Osteoblast (primary cell): ENCODE measurements around the gene CELF4. TPM values are rescaled to one million over a fixed set of nuclear protein-coding genes. Genes with fewer than 3 reads are reported as not detected.
A peak's percentile ranks its signal among the peaks of the same experiment; 100 is the strongest.

Experiments used
- DNase-seq: peaks from one replicate; pipeline ENCODE4 v3.0.0; 2011; ENCODE audit warnings: low spot score, mixed read lengths; ENCODE audit not compliant: insufficient read length; ENCODE audit errors: missing footprints
- H2AFZ ChIP-seq: 2 replicates; pipeline ENCODE4 v1.6.0; 2011; ENCODE audit warnings: mild to moderate bottlenecking, low read length
- H3K27ac ChIP-seq: 2 replicates; pipeline ENCODE4 v1.5.1; 2011; ENCODE audit warnings: mild to moderate bottlenecking, low read depth, low read length, moderate library complexity
- H3K27me3 ChIP-seq: 2 replicates; pipeline ENCODE4 v1.6.0; 2012; ENCODE audit warnings: mild to moderate bottlenecking, control low read depth, inconsistent platforms, low read length, moderate library complexity; ENCODE audit not compliant: insufficient read depth
- H3K36me3 ChIP-seq: 2 replicates; pipeline ENCODE4 v1.5.1; 2011; ENCODE audit warnings: mild to moderate bottlenecking, low read length, control low read depth, moderate library complexity; ENCODE audit not compliant: insufficient read depth
- H3K4me1 ChIP-seq: 2 replicates; pipeline ENCODE4 v1.5.1; 2011; ENCODE audit warnings: mild to moderate bottlenecking, low read length, control low read depth, moderate library complexity; ENCODE audit not compliant: insufficient read depth
- H3K4me2 ChIP-seq: 2 replicates; pipeline ENCODE4 v1.6.0; 2011; ENCODE audit warnings: mild to moderate bottlenecking, low read length; ENCODE audit not compliant: insufficient read depth
- H3K4me3 ChIP-seq: fragments of 200-600 bp; sonication (generic); 3 replicates; pipeline ENCODE4 v1.5.1; 2012; ENCODE audit warnings: mild to moderate bottlenecking, low read length, inconsistent platforms; ENCODE audit not compliant: insufficient read depth
- H3K79me2 ChIP-seq: 2 replicates; pipeline ENCODE4 v1.6.0; 2012; ENCODE audit warnings: mild to moderate bottlenecking, low read length, control low read depth, inconsistent platforms; ENCODE audit not compliant: insufficient read depth
- H3K9me3 ChIP-seq: 2 replicates; pipeline ENCODE4 v1.5.1; 2011; ENCODE audit warnings: low read depth, low read length, control low read depth
- H4K20me1 ChIP-seq: 2 replicates; pipeline ENCODE4 v1.6.0; 2012; ENCODE audit warnings: mild to moderate bottlenecking, low read length, control low read depth; ENCODE audit not compliant: insufficient read depth
- total RNA-seq: library from RNA; depleted of rRNA; stranded (reverse); fragments of >200 nt; gene quantifications from 2 replicates; pipeline ENCODE4 v1.2.3, GENCODE V29; 2012
- TF ChIP-seq, protein P1 (sequence below): IDR thresholded peaks from 2 replicates; pipeline ENCODE4 v1.5.1; 2011; ENCODE audit warnings: mild to moderate bottlenecking, low read depth, low read length, moderate library complexity; ENCODE audit errors: extremely low read depth

CELF4 gene
- total RNA-seq, 1 donor, result not detected

DNA sequence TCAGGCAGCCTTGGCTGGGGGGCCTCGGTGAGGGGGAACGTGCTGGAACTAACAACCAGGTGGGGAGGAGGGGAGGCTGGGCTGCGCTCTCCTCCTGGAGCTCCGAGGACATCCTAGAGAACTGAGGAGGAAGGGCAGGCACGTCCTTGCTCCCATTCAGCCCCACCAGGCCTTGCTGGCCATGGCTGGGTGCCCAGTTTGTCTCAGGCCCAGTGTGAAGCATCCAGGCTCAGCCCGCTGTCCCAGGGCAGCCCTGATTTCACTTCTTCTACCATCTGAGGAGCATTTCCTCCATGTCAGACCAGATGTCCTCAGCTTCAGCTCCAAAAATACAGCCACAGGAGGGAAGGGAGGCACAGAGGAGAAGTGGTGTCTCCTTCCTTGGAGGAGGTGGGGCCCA, 125.4 kb downstream of the CELF4 start:
- H4K20me1 ChIP-seq, result no peaks in the 10 kb centered on the region
- H3K4me2 ChIP-seq, result no peak overlapping the region
- H3K27ac ChIP-seq, result no peak overlapping the region
- TF ChIP-seq, protein P1, sequence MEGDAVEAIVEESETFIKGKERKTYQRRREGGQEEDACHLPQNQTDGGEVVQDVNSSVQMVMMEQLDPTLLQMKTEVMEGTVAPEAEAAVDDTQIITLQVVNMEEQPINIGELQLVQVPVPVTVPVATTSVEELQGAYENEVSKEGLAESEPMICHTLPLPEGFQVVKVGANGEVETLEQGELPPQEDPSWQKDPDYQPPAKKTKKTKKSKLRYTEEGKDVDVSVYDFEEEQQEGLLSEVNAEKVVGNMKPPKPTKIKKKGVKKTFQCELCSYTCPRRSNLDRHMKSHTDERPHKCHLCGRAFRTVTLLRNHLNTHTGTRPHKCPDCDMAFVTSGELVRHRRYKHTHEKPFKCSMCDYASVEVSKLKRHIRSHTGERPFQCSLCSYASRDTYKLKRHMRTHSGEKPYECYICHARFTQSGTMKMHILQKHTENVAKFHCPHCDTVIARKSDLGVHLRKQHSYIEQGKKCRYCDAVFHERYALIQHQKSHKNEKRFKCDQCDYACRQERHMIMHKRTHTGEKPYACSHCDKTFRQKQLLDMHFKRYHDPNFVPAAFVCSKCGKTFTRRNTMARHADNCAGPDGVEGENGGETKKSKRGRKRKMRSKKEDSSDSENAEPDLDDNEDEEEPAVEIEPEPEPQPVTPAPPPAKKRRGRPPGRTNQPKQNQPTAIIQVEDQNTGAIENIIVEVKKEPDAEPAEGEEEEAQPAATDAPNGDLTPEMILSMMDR, result no peak
- H3K9me3 ChIP-seq, result no peaks in the 10 kb centered on the region
- no peaks in the 10 kb centered on the region for H3K79me2 ChIP-seq
- no peak for DNase-seq
- no peak overlapping the region for H3K4me3 ChIP-seq
- no peaks in the 10 kb centered on the region for H3K4me1 ChIP-seq
- no peak overlapping the region for H2AFZ ChIP-seq
- H3K27me3 ChIP-seq, result peaks cover 7% of the 10 kb centered on the region
- H3K36me3 ChIP-seq, result no peaks in the 10 kb centered on the region

DNA sequence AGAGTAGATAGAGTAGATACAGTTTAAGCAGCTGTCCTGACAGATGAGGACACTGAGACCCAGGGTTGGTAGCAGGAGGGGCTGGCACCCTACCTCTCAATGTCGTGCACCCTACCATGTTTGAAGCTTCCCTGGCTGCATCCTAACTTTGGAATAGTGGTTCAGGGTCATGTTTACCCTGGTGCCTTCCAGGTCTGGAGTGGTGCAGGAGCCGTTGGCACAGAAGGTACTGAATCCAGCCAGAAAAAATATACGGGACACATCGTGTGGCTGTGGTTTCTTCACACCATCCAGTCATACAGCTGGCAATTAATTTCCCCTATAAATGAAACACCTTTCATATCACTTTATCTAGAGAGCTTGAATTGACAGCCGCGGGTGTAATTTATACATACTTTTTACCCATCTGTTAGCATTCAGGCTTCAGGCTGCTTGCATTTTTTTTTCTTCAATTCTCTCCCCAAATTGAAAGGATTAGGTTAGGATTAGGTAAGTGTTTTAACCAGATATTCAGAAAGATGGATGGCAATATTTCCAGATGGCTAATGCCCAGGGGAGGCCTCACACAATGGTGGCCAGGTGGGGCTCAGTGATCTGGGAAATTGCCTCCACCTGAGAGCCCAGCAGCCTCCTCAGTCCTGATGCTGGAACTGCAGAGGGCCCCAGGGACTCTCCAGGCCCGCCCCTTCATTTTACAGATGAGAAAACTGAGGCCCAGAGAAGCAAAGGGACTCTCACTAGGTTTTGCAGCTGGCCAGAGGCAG, 127.0 kb downstream of the CELF4 start:
- Histone ChIP-seq H3K9me3 (no peaks in the 10 kb centered on the region), H3K4me1 (no peaks in the 10 kb centered on the region), H3K27ac (no peak overlapping the region), H3K4me3 (no peak overlapping the region), H3K4me2 (no peak overlapping the region), H4K20me1 (no peaks in the 10 kb centered on the region), H3K79me2 (no peaks in the 10 kb centered on the region), H3K27me3 (peaks cover 16% of the 10 kb centered on the region), H3K36me3 (no peaks in the 10 kb centered on the region), H2AFZ (no peak overlapping the region)
- no peak for DNase-seq
- TF ChIP-seq, protein P1, result no peak

DNA sequence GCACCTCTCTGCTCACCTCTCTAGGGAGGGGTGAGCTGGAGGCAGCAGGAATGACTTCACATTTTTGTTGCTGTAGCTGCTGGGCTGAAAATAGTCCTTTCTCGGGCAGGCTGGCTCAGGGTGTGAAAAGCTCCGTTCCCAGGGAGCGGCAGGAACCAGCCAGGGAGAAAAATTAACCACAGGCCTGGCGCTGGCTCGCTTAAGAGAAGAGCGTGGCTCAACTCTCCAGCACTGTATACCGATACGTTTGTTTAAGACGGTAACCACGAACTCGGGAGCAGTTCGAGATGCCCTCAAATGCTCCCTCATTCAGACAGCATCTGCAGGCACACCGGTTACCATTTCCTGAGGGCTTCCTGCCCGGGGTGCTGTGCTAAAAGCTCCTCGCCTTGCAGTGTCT, 129.6 kb downstream of the CELF4 start:
- DNase-seq, result peak; percentile 62
- peaks cover 16% of the 10 kb centered on the region for H3K27me3 ChIP-seq

DNA sequence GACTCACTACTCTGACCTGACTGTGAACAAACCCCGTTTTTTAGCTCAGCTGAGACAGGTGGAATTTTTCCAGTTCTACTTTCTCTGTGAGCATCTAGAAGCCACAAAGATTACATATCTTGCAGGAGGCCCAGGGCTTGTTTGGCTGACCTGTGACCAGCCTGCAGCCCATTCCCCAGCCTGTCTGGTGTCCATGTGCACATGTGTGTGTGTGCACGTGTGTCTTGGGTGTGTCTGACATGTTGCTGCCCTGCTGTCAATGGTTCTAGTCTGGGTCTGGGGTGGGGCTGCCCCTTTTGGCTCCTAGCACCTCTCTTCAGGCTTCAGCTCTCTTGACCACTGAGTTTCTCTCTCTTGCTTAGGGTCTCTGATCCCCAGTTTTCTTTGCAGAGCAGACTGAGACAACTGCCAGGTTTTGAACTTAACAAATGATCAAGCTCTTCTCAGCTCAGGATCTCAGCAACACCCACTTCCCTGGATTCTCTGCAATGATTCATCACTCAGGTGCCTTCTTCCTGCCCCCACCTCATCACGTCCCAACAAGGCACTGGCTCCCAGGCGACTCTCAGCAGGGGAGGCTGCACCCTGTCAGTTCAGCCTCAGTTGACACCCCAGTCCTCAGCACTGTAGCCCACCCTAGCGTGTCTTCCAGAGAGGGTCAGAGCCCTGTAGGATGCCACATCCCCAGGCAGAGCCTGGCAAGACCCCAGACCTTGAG, 130.3 kb downstream of the CELF4 start:
- H3K4me2 ChIP-seq, result no peak overlapping the region
- H3K27ac ChIP-seq, result no peak overlapping the region
- H3K9me3 ChIP-seq, result no peaks in the 10 kb centered on the region
- no peaks in the 10 kb centered on the region for H3K36me3 ChIP-seq
- TF ChIP-seq, protein P1, result no peak
- DNase-seq, result peak; percentile 49
- no peaks in the 10 kb centered on the region for H3K4me1 ChIP-seq
- H2AFZ ChIP-seq, result no peak overlapping the region
- no peaks in the 10 kb centered on the region for H3K79me2 ChIP-seq
- no peak overlapping the region for H3K4me3 ChIP-seq
- no peaks in the 10 kb centered on the region for H4K20me1 ChIP-seq
- H3K27me3 ChIP-seq, result peaks cover 16% of the 10 kb centered on the region

More for the DNA sequence above, 129.6 kb downstream of the CELF4 start:
- Histone ChIP-seq H4K20me1 (no peaks in the 10 kb centered on the region), H3K27ac (no peak overlapping the region), H3K4me3 (no peak overlapping the region), H3K4me1 (no peaks in the 10 kb centered on the region), H3K36me3 (no peaks in the 10 kb centered on the region), H2AFZ (no peak overlapping the region), H3K79me2 (no peaks in the 10 kb centered on the region), H3K9me3 (no peaks in the 10 kb centered on the region), H3K4me2 (no peak overlapping the region)
- TF ChIP-seq, protein P1, result no peak
